Thoracic aorta (tissue), 2 donors: ENCODE measurements around the gene RAB44. TPM values are rescaled to one million over a fixed set of nuclear protein-coding genes. Genes with fewer than 3 reads are reported as not detected.

ENCODE experiments used
- ATAC-seq: fragments of 150-250 bp; one replicate; pipeline ENCODE4 v1.8.0; 2017; ENCODE audit warnings: low read depth; ENCODE audit not compliant: insufficient number of reproducible peaks, low FRiP score
- DNase-seq: peaks from one replicate; pipeline ENCODE4 v3.0.0-alpha.2; 2020; ENCODE audit warnings: low spot score
- H3K27ac ChIP-seq, 2 donors: fragments of 200-600 bp; sonication (generic); 1 replicate in 1 of 2; 2 replicates in 1 of 2; pipeline ENCODE4 v1.5.1; 2016; ENCODE audit warnings: mild to moderate bottlenecking in 2 of 2, moderate library complexity in 2 of 2
- H3K27me3 ChIP-seq: fragments of 200-600 bp; sonication (generic); replicated peaks from 2 replicates; pipeline ENCODE4 v1.6.0; 2016; ENCODE audit warnings: mild to moderate bottlenecking; ENCODE audit not compliant: insufficient read depth
- H3K36me3 ChIP-seq: fragments of 200-600 bp; sonication (generic); one replicate; pipeline ENCODE4 v1.5.1; 2016
- H3K4me1 ChIP-seq, 2 donors: fragments of 200-600 bp; sonication (generic); 1 replicate in 1 of 2; 2 replicates in 1 of 2; pipeline versions ENCODE4 v1.5.1 to v1.6.0; 2016; ENCODE audit warnings: low read depth in 2 of 2, mild to moderate bottlenecking in 1 of 2; ENCODE audit not compliant: control insufficient read depth in 1 of 2
- H3K4me3 ChIP-seq: fragments of 200-600 bp; sonication (generic); 2 replicates; pipeline ENCODE4 v1.5.1; 2016; ENCODE audit warnings: mild to moderate bottlenecking
- H3K9me3 ChIP-seq: fragments of 200-600 bp; sonication (generic); 2 replicates; pipeline ENCODE4 v1.5.1; 2016
- total RNA-seq, 2 donors: library from RNA; depleted of rRNA; stranded (reverse); fragments of >200 nt; gene quantifications; one replicate each; pipeline versions ENCODE4 v1.1.0 to v1.2.3, GENCODE V29; 2016
- TF ChIP-seq, protein P1 (sequence below): fragments of 200-600 bp; sonication (generic); IDR thresholded peaks from one replicate; pipeline ENCODE4 v1.5.1; 2019; ENCODE audit warnings: antibody characterized with exemption

The RAB44 gene
- total RNA-seq, 2 donors from 2014 or later = 0.27 TPM; not detected in 1

DNA sequence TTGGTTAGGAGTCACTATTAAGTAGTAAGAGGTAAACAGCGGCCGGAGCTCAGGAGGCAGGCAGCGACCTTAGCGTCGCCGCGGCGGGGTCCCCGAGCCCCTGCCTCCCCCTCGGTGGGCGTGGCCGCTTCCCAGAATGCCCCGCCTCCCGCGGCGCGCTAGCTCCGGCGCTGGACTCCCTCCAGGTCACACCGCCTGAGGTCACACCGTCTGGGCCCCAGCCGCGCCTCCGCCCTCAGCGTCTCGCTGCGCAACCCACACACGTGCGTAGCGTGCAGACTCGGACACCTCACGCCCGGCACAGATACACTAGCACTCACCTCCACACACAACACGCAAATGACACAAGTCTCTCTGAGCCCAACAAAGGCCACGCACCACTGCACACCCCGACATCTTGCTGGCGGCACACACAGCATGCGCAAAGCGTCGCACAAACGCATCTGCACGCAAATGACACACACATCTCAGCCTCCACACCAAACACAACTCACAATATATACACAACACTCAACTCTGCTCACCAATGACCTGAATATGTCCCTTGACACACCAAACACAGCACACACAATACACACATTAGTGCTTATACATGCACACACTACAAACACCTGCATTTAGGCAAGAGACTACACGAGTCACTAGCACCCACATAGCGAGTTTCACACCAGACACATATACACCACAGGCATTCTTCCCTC lies 36.7 kb upstream of the RAB44 start:
- no peaks in the 10 kb centered on the region for H3K9me3 ChIP-seq
- no peak overlapping the region for H3K27ac ChIP-seq
- TF ChIP-seq, protein P1, sequence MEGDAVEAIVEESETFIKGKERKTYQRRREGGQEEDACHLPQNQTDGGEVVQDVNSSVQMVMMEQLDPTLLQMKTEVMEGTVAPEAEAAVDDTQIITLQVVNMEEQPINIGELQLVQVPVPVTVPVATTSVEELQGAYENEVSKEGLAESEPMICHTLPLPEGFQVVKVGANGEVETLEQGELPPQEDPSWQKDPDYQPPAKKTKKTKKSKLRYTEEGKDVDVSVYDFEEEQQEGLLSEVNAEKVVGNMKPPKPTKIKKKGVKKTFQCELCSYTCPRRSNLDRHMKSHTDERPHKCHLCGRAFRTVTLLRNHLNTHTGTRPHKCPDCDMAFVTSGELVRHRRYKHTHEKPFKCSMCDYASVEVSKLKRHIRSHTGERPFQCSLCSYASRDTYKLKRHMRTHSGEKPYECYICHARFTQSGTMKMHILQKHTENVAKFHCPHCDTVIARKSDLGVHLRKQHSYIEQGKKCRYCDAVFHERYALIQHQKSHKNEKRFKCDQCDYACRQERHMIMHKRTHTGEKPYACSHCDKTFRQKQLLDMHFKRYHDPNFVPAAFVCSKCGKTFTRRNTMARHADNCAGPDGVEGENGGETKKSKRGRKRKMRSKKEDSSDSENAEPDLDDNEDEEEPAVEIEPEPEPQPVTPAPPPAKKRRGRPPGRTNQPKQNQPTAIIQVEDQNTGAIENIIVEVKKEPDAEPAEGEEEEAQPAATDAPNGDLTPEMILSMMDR = no peak
- no peaks in the 10 kb centered on the region for H3K36me3 ChIP-seq
- H3K4me1 ChIP-seq = peaks cover 0 to 5% of the 10 kb centered on the region in 2 donors
- no peaks in the 10 kb centered on the region for H3K27me3 ChIP-seq
- ATAC-seq = no peak
- no peak for DNase-seq
- peak overlapping the region; percentile 58 for H3K4me3 ChIP-seq

DNA sequence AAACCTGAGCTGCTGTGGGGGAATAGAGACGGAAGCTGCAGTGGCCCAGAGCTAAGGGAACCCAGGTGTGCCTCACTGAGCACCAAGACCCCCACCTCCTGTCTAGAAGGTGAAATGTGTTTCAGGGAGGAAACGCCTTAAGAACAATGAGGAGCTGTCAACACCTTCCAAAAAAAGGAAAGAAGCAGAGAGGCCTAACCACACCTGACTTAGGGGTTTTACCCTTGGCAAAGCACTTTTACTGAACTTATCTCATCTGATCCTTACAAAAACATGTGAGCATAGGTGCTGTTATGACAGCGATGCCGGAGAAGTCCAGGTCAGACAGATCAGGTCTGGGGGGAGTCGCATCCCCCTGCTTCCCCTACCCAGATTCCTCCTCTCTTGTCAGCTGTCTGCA lies 35.2 kb upstream of the RAB44 start:
- H3K4me3 ChIP-seq = no peak overlapping the region

DNA sequence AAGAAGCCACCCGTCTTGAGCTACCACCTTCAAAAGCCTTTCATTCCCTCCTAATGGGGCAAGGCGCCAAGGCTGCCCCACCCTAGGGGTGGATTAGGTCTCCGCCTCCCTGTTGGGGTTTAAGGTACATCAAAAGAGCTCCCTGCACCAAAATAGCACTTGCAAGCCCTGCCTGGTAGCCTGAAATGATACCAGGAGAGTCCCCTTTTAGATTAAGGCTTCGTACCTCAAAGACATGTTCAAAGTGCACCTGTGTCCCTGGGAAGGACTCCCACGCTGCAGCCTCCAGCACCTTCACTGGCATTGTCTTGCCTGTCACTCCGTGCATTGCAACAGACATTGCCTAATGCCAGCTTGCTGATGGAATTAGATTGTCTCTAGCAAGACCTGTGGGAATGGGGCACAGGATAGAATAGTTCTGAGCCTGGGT lies 34.8 kb upstream of the RAB44 start:
- ATAC-seq (no peak), DNase-seq (no peak)
- H3K9me3 ChIP-seq = no peaks in the 10 kb centered on the region

More for the DNA sequence above, 35.2 kb upstream of the RAB44 start:
- ATAC-seq (no peak), DNase-seq (no peak)
- no peaks in the 10 kb centered on the region for H3K36me3 ChIP-seq
- no peak overlapping the region for H3K27ac ChIP-seq
- TF ChIP-seq, protein P1 = no peak
- H3K9me3 ChIP-seq = no peaks in the 10 kb centered on the region
- no peaks in the 10 kb centered on the region for H3K27me3 ChIP-seq
- peaks cover 13 to 19% of the 10 kb centered on the region in 2 donors for H3K4me1 ChIP-seq

DNA sequence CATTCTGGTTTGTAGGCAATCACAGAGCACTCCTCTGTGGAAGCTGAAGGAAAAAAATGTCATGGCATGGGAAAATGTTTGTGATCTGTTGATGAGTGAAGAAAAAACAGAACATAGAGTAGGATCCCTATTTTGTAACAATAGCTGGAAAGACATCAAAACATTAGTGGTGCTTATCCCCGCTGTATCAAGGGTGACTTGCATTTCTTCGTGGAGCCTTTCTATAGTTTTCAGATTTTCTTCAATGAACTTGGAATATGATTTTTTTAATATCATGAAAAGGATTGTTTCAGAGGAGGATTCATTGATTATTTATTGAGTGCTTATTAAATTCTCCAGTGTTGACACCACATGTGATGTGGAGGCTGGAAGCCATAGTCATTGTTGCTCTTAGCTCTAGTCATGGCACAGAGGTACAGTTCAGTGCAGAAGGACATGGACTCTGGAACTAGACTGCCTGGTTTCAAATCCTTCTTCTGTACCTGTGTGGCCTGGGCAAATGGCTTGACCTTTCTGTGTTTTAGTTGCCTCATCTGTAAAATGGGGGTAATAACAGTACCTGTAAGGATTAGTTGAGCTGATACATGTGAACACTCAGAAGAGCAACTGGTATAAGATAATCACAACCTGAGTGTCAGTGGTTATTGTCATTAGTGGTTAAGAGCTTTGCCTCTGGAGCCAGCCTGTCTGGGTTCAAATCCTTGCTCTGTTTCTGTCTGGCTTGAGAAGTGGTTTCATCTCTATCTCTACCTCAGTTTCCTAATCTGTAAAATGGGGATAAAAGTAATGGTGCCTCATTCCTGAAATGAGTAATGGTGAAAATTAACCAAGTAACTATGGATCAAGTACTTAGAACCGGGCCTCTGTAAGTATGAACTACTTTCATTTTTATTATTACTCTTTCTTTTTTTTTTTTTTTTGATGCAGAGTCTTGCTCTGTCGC lies 33.9 kb upstream of the RAB44 start:
- Histone ChIP-seq H3K27ac (no peak overlapping the region), H3K27me3 (no peaks in the 10 kb centered on the region), H3K36me3 (no peaks in the 10 kb centered on the region), H3K9me3 (no peaks in the 10 kb centered on the region), H3K4me1 (peaks cover 15 to 20% of the 10 kb centered on the region in 2 donors), H3K4me3 (no peak overlapping the region)
- TF ChIP-seq, protein P1 = no peak
- DNase-seq (no peak), ATAC-seq (no peak)

More for the DNA sequence above, 34.8 kb upstream of the RAB44 start:
- Histone ChIP-seq H3K36me3 (no peaks in the 10 kb centered on the region), H3K4me3 (no peak overlapping the region), H3K27ac (no peak overlapping the region), H3K27me3 (no peaks in the 10 kb centered on the region), H3K4me1 (peaks cover 15 to 20% of the 10 kb centered on the region in 2 donors)
- TF ChIP-seq, protein P1 = no peak

DNA sequence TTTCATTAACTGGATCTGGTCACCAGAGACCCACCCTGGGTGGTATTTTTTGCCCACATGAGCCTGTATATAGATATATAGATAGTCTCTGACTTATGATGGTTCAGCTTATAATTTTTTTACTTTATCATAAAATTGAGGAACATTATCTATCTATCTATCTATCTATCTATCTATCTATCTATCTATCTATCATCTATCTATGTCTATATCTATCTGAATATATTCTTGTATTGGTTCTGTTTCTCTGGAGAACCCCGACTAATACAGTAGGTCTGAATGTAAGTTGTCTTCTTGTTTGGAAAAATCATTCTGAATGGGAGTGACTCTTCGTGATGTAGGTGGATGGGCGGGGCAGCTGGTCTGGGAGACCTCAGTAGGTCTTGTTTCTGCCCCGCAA lies 32.4 kb upstream of the RAB44 start:
- Histone ChIP-seq H3K27me3 (no peaks in the 10 kb centered on the region), H3K27ac (no peak overlapping the region), H3K4me3 (no peak overlapping the region), H3K9me3 (no peaks in the 10 kb centered on the region), H3K36me3 (no peaks in the 10 kb centered on the region), H3K4me1 (peaks cover 15 to 20% of the 10 kb centered on the region in 2 donors)
- ATAC-seq (no peak), DNase-seq (no peak)
- TF ChIP-seq, protein P1 = no peak
